SK-N-MC (cell line): Measurements from ENCODE around the gene VWA5A.

Experiments used
- EZH2 ChIP-seq: fragments of 200-600 bp; sonication (generic); IDR thresholded peaks from one replicate; pipeline ENCODE4 v1.6.1; 2017; ENCODE audit warnings: antibody characterized with exemption
- FOXP2 ChIP-seq: optimal IDR thresholded peaks from 2 replicates; pipeline ENCODE3; 2011; ENCODE audit warnings: mild to moderate bottlenecking, moderate library complexity; ENCODE audit not compliant: insufficient read depth; ENCODE audit errors: extremely low read length, control extremely low read depth
- POLR2AphosphoS5 ChIP-seq: IDR thresholded peaks from 2 replicates; pipeline ENCODE4 v1.6.1; 2012; ENCODE audit warnings: mild to moderate bottlenecking, low read depth, low read length, borderline replicate concordance

DNA sequence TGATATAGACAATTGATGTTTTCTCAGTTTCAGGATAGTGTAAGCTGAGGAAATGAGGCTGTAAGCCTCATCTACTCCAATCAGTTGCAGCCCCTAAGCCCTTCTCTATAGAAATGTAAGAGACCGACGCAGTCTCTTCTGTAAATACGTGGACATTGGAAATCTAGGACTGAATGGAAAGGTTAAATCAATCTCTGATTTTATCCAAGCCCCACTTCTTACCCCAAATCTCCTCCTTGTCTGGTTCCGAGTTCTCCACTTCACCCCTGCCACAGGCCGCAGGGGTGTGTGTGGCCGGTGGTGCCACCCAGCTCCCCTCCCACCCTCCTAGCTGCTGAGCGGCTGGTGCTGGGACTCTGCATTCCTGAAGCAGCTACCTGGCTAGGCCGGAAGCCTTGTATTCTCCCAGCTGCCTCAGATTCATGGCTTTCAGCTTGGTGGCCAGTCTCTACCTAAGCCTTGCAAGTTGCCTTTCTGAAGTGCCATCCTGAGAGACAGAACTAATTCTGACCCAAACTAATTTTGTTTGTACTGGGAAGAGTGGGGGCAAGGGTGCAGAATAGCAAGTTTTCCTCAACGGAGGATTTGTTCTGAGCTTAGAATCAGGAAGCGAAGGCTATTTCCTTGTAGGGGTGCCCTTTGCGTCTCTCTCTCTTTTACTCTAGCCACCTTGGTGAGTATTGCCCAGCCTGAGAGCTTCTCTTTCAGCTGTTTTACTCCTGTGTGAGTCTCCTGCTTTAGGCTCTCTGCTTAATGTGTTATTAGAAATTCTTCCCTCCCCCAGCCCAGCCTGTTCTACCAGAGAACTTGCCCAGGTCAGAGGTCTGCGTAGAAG lies 749 bp downstream of the VWA5A start:
- no peak for TF ChIP-seq POLR2AphosphoS5
- TF ChIP-seq EZH2: no peak
- TF ChIP-seq FOXP2: no peak
